HG02884 (cell line): Measurements from ENCODE around the gene KDM4B.
"Not testable (repeated sequence)": the region's sequence is repeated elsewhere in the genome, so short reads cannot be mapped to it uniquely, and the experiment has no call there.

ENCODE experiments used
- ATAC-seq: cut with Tn5 transposase; IDR thresholded peaks from one replicate; pipeline ENCODE4 v1.9.1; 2021; ENCODE audit warnings: mild to moderate bottlenecking, moderate library complexity; ENCODE audit not compliant: unreplicated experiment

Gene KDM4B

GRCh38 chr19:4968462-4969291, at the start of gene KDM4B:
TSS of gene KDM4B (plus strand) at chr19:4969113. CDS start at chr19:5032891, 63,778 bp downstream.
- peak; percentile 90 for ATAC-seq

DNA sequence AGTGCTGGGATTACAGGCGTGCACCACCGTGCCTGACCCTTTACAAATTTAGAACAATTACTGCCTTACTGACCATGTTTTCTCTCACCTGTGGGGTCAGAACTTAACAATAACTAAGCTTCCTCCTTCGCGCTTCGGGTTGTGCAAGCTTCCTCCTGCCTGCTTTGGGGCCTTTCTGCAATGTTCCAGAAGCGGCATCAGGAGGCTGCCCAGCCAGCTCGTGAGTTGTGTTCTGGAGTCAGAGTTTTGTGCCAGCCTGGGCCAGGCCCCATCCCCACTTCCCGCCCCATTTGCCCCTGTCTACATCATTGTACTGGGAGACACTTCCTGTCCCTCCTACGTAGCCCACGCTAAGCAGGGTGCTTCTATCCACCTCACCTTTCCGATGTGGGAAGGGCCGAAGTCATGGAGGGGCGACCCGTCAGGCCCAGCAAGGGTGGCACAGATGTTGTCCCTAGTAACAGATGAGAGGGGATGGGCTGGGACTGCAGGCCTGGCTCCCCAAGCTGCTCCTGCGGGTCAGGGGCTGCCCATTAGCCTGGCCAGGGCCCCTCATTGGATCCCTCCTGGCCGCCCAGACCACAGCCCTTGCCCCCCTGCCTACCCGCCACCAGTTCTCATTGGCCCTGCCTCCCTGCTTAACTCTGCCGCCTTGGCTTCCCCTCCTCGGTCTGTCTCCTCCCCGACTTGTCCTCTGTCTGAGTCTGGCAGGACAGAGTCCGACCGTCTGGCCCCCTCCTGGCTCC, 46.2 kb upstream of the KDM4B start:
- ATAC-seq, result no peak

- no peak for ATAC-seq
Measured at GRCh38 chr19:4923276-4923747, 45.6 kb upstream of the KDM4B start.

DNA sequence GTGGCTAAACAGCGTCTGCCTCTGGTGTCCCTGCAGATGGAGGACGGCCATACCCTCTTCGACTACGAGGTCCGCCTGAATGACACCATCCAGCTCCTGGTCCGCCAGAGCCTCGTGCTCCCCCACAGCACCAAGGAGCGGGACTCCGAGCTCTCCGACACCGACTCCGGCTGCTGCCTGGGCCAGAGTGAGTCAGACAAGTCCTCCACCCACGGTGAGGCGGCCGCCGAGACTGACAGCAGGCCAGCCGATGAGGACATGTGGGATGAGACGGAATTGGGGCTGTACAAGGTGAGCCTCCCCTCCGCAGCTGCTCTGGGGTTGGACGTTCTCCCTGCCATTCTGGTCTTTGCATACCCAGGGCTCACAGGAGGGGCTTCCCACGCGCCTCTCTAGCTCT, 39.7 kb upstream of the KDM4B start:
- no peak for ATAC-seq

DNA sequence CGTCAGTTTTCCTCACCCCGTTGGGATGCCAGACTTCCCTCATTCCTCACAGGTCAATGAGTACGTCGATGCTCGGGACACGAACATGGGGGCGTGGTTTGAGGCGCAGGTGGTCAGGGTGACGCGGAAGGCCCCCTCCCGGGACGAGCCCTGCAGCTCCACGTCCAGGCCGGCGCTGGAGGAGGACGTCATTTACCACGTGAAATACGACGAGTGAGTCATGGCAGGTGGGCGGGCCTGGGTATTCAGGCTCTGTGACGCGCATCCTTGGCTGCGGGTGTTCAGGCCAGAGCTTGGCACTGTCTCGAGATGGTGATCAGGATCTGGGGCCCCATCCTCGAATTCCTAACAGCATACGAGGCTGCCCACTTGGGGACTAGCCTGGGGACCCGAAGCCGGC, 38.2 kb upstream of the KDM4B start:
- no peak for ATAC-seq

DNA sequence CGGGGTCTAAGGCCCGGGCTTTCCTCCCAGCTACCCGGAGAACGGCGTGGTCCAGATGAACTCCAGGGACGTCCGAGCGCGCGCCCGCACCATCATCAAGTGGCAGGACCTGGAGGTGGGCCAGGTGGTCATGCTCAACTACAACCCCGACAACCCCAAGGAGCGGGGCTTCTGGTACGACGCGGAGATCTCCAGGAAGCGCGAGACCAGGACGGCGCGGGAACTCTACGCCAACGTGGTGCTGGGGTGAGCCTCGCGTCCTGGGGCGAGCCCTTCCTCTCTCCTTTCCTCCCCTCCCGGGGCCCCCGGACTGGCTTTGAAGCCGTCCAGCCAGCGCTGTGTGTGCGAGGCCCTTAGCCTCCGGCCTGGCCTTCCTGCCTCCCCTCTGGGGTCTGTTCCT, 36.2 kb upstream of the KDM4B start:
- ATAC-seq, result no peak

DNA sequence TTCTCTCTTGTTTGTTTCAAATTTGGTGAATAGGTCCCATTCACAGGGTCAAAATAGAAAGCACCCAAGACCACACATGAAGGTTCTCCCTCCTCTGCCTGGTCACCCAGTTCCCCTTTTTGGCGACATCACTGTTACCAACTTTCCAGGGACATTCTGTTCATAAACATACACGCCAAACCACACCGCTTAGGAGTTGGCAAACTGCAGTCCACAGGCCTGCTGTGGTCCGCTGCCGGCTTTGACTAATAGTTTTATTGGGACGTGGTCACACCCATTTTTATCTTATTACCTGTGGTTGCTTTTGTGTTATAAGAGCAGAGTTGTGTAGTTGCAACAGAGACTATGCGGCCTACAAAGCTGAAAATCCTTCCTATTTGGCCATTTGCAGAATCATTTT, 35.4 kb upstream of the KDM4B start:
- no peak for ATAC-seq

DNA sequence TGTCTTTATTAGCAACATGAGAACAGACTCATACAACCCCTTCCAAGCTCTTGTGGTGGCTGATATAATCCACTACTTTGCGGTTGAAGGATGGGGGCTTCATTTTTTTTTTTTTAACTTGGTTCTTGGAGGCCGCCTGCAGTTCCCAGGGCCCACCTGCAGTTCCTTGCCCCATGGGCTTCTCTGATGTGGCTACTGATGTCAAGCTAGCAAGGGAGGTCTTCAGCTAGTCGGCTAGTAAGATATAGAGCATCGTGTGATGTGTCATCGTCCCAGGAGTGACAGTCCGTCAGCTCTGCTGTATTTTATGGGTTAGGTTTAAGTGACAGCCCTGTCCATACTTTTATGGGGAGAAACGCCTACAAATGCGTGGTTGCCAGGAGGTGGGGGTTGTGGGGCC, 33.5 kb upstream of the KDM4B start:
- no peak for ATAC-seq

DNA sequence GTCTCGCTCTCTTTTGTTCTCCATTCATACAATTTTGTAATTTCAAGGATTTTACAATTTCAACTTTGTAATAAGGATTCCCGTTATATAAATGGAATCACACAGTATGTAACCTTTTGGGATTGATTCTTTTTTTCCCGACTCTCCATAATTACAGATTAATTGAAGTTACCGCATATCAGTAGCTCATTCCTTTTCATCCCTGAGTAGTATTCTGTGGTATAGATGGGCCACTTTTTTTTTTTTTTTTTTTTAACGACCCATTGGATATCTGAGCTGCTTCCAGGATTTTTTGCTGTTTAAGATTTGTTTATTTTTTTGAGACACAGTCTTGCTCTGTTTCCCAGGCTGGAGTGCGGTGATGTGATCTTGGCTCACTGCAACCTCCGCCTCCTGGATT, 31.9 kb upstream of the KDM4B start:
- no peak for ATAC-seq

DNA sequence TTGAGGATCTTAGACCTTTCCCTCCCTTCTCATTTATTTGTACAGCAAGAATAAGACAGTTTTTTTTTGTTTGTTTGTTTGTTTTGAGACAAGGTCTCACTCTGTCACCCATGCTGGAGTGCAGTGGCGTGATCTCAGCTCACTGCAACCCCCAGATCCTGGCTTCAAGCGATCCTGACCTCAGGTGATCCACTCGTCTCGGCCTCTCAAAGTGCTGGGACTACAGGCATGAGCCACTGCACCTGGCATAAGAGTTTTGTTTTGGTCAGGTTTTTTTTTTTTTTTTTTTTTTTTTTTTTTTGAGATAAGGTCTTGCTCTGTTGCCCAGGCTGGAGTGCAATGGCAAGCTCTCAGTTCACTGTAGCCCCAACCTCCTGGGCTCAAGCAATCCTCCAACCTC, 30.5 kb upstream of the KDM4B start:
- ATAC-seq, result not testable (repeated sequence)

DNA sequence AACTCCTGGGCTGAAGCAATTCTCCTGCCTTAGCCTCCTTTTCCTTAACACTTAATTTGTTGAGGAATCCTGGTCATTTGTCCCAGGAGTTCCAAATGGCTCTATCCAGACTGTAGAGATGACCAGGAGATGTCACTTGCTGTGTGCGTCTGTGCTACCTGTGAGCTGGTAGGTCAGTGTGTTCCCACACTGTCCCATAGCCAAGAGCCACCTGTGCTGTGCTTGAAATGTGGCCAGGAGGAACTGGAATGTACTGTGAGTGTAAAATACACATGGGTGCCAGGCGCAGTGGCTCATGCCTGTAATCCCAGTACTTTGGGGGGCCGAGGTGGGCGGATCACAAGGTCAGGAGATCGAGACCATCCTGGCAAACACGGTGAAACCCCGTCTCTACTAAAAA, 29.4 kb upstream of the KDM4B start:
- ATAC-seq, result no peak

GRCh38 chr19:4941638-4942169, 27.2 kb upstream of the KDM4B start:
- ATAC-seq, result not testable (repeated sequence)

- not testable (repeated sequence) for ATAC-seq
Measured at GRCh38 chr19:4950650-4951049, 18.3 kb upstream of the KDM4B start.

DNA sequence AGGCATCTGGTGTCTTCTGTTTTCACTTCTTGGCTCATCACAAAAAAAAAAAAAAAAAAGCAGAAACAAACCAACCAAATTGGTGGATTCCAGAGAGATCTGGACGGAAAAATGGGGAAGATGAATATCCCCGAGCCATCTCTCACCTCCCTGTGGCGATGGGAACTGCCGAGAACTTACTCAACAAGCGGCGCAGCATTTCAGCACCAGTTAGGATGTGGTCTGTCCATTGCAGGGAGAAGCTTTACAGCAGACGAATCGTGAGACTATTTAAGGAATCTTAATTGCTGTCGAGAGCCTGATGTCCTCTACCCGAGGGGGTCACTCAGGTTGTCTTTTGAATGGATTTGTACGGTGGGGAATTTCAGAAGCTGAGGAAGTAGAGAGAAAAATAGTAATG, 17.3 kb upstream of the KDM4B start:
- ATAC-seq, result no peak

- ATAC-seq, result no peak
Measured at GRCh38 chr19:4952945-4953344, 16.0 kb upstream of the KDM4B start.

DNA sequence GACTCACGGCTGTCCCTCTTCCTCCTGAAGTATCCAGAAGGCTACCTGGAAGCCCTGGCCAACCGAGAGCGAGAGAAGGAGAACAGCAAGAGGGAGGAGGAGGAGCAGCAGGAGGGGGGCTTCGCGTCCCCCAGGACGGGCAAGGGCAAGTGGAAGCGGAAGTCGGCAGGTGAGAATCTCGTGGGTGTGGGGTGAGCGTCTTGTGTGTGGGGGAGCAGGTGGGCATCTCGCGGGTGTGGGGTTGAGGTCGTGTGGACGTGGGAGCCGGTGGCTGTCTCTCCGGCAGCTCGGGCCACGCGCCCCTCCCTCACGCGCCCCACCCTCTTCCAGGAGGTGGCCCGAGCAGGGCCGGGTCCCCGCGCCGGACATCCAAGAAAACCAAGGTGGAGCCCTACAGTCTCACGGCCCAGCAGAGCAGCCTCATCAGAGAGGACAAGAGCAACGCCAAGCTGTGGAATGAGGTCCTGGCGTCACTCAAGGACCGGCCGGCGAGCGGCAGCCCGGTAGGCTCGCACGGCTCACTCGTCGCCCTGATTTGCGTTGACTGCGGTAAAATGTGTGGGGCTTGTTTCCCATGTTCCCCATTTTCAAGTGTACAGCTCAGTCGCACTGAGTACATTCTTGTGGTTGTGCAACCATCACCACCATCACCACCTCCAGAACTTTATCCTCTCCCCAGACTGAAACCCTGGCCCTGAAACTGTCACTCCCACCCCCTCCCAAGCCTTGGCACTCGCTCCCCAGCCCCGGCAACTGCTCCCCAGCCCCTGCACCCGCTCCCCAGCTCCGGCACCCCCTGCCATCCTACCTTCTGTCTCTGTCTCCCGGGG, 14.4 kb upstream of the KDM4B start:
- ATAC-seq, result not testable (repeated sequence)

- ATAC-seq, result no peak
Measured at GRCh38 chr19:4955274-4955673, 13.6 kb upstream of the KDM4B start.

GRCh38 chr19:4957981-4958380, 10.9 kb upstream of the KDM4B start:
- ATAC-seq, result no peak

DNA sequence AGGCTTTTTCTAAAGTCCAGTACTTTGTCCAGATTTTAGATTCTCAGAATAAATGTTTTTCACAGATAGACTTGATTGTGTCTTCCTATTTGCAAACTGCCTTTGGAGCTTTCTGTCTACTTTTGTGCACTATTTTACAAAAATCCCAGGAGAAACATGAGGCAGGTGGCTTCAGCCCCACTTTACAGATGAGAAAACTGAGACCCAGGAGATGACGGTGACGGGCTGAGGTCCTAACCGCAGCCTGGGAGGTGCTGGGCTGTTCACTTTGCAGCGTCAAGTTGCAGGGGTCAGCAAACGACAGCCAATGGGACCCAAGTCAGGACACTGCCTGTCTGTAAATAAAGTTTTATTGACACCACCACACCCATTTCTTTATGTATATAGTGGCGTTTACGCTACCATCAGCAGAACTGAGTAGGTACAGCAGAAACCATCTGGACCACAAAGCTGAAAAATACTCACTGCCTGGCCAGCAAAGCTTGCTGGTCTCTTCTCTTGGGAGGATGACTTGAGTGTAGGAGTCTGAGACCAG, 6.8 kb upstream of the KDM4B start:
- ATAC-seq, result no peak

DNA sequence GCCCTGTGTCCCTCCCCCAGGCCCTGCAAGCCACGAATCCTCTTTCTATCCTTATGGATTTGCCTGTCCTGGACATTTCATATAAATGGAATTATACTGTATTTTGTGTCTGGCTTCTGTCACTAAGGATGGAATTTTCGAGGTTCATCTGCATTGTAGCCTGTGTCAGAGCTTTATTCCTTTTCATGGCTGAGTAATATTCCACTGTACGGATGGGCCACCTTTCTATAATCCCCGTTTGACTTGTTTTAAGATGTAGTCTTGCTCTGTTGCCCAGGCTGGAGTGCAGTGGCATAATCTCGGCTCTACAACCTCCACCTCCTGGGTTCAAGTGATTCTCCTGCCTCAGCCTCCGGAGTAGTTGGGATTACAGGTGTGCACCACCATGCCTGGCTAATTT, 3.9 kb upstream of the KDM4B start:
- no peak for ATAC-seq

GRCh38 chr19:4966591-4966990, 2.3 kb upstream of the KDM4B start:
- no peak for ATAC-seq
